Rectal smooth muscle tissue (tissue), 1 donor: ENCODE measurements around the gene SYT14.
"Not testable (repeated sequence)": the region's sequence is repeated elsewhere in the genome, so short reads cannot be mapped to it uniquely, and the experiment has no call there.

Source experiments
- H3K27ac ChIP-seq: one replicate; pipeline ENCODE4 v1.7.0; 2013; ENCODE audit warnings: low read depth, low read length, inconsistent platforms
- H3K27me3 ChIP-seq: one replicate; pipeline ENCODE4 v1.7.0; 2013; ENCODE audit warnings: low read length; ENCODE audit not compliant: control insufficient read depth, insufficient read depth
- H3K36me3 ChIP-seq: one replicate; pipeline ENCODE4 v1.7.0; 2013; ENCODE audit warnings: low read length; ENCODE audit not compliant: control insufficient read depth, insufficient read depth
- H3K4me1 ChIP-seq: one replicate; pipeline ENCODE4 v1.7.0; 2013; ENCODE audit warnings: low read length; ENCODE audit not compliant: control insufficient read depth, insufficient read depth
- H3K4me3 ChIP-seq: one replicate; pipeline ENCODE4 v1.7.0; 2013; ENCODE audit warnings: low read length
- H3K9ac ChIP-seq: one replicate; pipeline ENCODE4 v1.7.0; 2013; ENCODE audit warnings: low read length

The SYT14 gene

DNA sequence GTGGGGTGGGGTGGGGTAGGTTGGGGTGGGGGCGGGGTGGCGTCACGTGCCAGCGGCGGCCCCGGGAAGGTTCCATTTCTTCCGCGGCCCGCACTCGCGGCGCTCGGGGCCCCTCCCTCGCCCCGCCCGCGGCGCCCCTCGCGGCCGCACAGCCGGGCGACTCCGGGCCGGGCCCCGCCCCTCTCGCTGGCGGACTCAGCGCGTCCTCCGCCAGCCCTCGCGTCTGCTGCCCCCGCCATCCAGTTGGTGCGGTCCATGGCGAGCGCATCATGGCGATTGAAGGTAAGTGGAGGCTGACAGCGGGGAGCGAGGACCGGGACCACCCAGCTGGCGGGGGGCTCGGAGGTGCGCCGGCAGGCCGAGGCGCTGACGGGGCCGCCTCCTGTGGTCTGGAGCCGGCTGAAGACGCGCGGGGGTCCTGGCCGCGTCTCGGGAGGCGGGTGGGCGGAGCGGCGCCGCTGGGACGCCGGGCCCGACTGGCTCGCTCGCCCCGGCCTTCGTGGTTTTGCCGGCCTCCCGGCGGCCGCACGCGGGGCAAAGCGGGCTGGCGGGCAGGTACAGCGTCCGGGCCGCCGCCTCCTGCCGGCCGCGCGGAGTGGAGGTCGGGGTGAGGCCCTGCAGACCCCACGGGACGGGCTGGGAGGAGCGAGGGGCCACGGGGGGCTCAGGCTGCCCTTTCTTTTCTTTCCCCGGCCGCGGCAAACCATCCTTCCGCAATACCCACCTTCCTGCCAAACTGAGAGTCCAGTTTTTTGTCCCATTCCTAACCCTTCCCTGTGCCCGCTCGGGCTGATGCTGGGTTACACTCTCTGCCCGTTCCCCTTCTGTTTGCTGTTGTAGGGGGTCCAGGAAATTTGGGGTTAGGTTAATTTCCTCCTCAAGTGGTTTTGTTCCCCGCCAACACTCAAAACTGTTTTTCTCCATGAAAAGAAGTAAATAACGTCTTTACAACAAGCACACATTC is at the start of gene SYT14:
Gene SYT14, plus strand, starts transcription at position 222 of the 964 bp plus-strand sequence. Its CDS starts 48 bp downstream, at position 270.
- no peak within 1 kb of the TSS for H3K9ac ChIP-seq
- H3K27me3 ChIP-seq: peaks cover 9% of the 10 kb centered on the region

DNA sequence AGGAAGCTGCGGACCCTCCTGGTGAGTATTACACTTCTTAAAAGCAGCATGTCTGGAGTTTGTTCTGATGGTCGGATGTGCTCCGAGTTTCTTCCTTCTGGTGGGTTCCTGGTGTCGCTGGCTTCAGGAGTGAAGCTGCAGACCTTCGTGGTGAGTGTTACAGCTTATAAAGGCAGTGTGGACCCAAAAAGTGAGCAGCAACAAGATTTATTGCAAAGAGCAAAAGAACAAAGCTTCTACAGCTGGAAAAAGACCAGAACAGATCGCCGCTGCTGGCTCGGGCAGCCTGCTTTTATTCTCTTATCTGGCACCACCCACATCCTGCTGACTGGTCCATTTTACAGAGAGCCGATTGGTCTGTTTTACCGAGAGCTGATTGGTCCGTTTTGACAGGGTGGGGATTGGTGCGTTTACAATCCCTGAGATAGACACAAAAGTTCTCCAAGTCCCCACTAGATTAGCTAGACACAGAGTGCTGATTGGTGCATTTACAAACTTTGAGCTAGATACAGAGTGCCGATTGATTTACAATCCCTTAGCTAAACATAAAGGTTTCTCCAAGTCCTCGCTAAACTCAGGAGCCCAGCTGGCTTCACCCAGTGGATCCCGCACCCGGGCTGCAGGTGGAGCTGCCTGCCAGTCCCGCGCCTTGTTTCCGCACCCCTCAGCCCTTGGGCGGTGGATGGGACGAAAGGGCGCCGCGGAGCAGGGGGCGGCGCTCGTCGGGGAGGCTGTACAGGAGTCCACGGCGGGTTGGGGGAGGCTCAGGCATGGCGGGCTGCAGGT is 49.5 kb upstream of the SYT14 start:
- H3K27me3 ChIP-seq, H3K9ac ChIP-seq, H3K36me3 ChIP-seq, H3K4me1 ChIP-seq, H3K27ac ChIP-seq, H3K4me3 ChIP-seq: not testable (repeated sequence)

More for the DNA sequence above, at the start of gene SYT14:
- H3K4me3 ChIP-seq: no peak within 1 kb of the TSS
- H3K4me1 ChIP-seq: no peaks in the 10 kb centered on the region
- H3K27ac ChIP-seq: no peak within 1 kb of the TSS
- no peaks in the 10 kb centered on the region for H3K36me3 ChIP-seq

DNA sequence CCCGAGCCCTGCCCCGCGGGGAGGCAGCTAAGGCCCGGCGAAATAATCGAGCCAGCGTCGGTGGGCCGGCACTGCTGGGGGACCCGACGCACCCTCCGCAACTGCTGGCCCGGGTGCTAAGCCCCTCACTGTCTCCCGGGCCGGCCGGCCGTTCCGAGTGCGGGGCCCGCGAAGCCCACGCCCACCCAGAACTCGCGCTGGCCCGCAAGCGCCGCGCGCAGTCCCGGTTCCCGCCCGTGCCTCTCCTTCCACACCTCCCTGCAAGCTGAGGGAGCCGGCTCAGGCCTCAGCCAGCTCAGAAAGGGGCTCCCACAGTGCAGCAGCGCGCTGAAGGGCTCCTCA is 49.0 kb upstream of the SYT14 start:
- Histone ChIP-seq H3K4me1 (no peaks in the 10 kb centered on the region), H3K36me3 (no peaks in the 10 kb centered on the region), H3K27me3 (peaks cover 2% of the 10 kb centered on the region), H3K9ac (no peak overlapping the region), H3K27ac (no peak overlapping the region), H3K4me3 (no peak overlapping the region)

DNA sequence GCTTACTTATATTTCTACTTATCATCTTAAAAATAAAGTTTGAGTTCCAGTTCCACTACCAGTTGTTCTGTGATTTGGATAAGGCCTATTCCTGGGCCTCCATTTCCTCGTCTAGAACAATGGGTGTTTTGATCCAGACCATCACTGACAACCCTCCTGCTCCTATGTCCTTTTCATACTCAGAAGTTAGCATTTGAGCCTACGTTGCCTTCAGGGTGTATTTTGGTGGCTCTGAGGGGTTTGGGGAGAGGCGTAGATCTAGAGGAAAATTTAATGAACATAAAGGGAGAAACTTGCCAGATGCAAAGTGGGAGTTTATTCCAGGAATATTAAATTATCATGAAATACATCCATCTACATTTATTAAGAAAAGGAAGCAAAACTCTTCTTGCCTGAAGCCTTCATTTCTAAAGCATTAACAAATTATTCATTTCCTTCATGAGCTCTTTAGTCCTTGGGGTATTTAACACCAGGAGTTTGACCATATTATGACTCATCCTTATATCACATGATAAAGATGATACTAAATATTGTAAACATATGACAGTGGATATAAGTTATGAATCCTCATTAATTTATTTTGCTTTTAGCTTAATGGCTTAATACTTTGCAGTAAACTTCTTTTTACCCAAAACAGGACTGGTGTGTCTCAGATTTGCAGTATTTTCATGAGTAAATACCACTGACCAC is 47.2 kb upstream of the SYT14 start:
- H3K4me1 ChIP-seq: no peaks in the 10 kb centered on the region
- H3K36me3 ChIP-seq: no peaks in the 10 kb centered on the region
- H3K27me3 ChIP-seq: peaks cover 2% of the 10 kb centered on the region
- H3K27ac ChIP-seq: no peak overlapping the region
- no peak overlapping the region for H3K4me3 ChIP-seq
- no peak overlapping the region for H3K9ac ChIP-seq

DNA sequence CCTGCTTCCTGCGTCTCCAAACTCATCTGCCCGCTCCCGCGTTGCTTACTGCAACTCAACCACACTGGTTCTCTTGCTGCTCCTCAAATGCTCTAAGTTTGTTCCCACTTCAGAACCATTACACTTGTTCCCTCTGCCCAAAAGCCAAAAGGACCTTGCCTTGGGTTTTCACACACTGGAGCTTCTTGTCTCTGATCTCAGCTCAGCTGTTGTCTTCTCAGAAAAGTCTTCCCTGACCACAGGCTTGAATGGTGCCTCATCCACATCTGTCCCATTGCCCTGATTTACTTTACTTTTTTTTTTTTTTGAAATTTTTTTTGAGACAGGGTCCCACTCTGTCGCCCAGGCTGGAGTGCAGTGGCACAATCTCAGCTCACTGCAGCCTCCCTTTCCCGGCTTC is 44.3 kb upstream of the SYT14 start:
- Histone ChIP-seq H3K27me3 (no peaks in the 10 kb centered on the region), H3K4me1 (no peaks in the 10 kb centered on the region), H3K4me3 (no peak overlapping the region), H3K9ac (no peak overlapping the region), H3K27ac (no peak overlapping the region), H3K36me3 (no peaks in the 10 kb centered on the region)

DNA sequence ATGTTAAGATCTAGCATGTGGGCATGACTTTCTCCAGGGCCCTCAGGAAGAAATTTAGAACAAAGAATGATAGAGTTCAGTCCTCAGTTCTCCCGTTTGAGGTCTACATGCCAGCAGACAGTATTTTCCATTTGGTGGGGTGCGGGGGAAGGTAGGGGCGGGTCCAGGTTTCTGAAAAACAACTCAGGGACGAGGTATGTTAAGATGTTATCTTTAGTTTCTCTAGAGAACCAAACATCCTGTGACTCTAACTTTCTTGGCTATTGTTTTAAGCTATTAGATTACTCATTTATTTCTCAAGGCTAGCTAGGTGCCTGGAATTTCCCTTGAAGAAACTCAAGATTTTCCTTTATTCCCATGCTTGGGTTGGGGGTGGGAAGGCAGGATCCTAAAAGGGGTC is 42.3 kb upstream of the SYT14 start:
- no peak overlapping the region for H3K4me3 ChIP-seq
- no peak overlapping the region for H3K27ac ChIP-seq
- H3K4me1 ChIP-seq: no peaks in the 10 kb centered on the region
- H3K9ac ChIP-seq: no peak overlapping the region
- no peaks in the 10 kb centered on the region for H3K36me3 ChIP-seq
- no peaks in the 10 kb centered on the region for H3K27me3 ChIP-seq

DNA sequence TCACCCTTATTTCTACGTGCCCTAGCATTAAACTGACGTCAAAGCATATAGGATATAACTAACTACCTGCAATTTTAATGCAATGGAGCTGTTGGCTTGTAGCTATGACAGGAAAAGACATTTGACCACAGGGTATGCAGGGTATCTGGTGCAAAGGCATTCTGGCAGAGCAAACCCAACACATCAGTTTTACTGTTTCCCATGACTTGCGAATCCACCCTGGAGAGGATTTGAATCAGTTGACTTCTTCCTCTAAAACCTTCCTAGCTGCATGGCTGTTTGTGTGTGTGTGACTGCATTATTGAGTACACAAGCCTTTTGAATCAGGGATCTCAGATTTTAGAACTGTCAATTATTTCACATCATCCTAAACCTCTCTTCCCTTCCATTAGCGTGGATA is 41.7 kb upstream of the SYT14 start:
- Histone ChIP-seq H3K4me1 (no peaks in the 10 kb centered on the region), H3K9ac (no peak overlapping the region), H3K36me3 (no peaks in the 10 kb centered on the region), H3K4me3 (no peak overlapping the region), H3K27ac (no peak overlapping the region), H3K27me3 (no peaks in the 10 kb centered on the region)

DNA sequence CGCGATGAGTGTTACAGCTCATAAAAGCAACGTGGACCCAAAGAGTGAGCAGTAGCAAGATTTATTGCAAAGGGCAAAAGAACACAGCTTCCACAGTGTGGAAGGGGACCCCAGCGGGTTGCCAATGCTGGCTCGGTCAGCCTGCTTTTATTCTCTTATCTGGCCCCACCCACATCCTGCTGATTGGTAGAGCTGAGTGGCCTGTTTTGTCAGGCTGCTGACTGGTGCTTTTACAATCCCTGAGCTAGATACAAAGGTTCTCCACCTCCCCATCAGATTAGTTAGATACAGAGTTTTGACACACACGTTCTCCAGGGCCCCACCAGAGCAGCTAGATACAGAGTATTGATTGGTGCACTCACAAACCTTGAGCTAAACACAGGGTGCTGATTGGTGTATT is 39.7 kb upstream of the SYT14 start:
- H3K9ac ChIP-seq, H3K36me3 ChIP-seq, H3K27me3 ChIP-seq, H3K4me1 ChIP-seq, H3K27ac ChIP-seq, H3K4me3 ChIP-seq: not testable (repeated sequence)

DNA sequence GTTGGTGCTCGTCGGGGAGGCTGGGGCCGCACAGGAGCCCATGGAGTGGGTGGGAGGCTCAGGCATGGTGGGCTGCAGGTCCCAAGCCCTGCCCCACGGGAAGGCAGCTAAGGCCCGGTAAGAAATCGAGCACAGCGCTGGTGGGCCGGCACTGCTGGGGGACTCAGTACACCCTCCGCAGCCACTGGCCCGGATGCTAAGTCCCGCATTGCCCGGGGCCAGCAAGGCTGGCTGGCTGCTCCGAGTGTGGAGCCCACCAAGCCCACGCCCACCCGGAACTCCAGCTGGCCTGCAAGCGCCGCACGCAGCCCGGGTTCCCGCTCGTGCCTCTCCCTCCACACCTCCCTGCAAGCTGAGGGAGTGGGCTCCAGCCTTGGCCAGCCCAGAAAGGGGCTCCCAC is 39.2 kb upstream of the SYT14 start:
- not testable (repeated sequence) for H3K27ac ChIP-seq, H3K27me3 ChIP-seq, H3K4me1 ChIP-seq, H3K4me3 ChIP-seq, H3K36me3 ChIP-seq, H3K9ac ChIP-seq

DNA sequence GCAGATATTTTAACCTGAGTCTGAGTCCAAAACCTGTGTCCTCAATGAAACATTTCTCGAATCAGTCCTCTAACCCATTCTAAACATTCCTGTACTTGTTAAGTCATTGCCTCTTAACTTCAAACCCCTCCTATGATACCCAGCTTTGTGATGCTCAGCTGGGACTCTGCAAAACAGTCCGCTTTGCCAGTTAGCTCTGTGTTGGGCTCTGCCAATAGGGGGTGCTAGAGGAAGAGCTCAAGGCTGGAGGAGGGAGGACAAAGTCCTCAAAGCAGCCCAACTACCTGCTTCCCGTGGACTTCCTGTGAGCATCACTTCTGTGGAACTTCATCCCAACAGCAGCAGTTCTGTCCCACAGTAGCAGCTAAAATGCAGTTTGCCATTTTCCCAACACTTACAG is 38.1 kb upstream of the SYT14 start:
- Histone ChIP-seq H3K27me3 (no peaks in the 10 kb centered on the region), H3K27ac (no peak overlapping the region), H3K36me3 (no peaks in the 10 kb centered on the region), H3K4me3 (no peak overlapping the region), H3K9ac (no peak overlapping the region), H3K4me1 (no peaks in the 10 kb centered on the region)

DNA sequence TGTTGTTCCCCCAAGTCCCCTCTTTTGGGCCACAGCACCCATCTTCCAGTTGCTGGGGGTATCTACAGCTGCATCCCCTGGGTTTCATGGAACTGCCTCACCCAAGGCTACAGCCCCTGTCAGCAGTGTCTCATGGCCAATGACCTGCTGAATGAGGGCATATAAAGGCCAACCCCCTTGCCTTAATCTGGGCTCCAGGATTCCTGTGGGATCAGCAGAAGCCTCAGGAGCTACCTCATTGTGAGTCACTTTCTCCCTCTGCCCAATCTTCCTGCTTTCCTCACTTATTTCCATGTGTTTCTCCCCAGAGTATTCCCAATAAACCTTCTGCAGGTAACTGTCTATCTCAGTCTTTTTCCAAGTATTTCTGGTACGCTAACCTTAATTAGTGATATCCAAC is 37.3 kb upstream of the SYT14 start:
- Histone ChIP-seq H3K27ac (no peak overlapping the region), H3K27me3 (no peaks in the 10 kb centered on the region), H3K4me3 (no peak overlapping the region), H3K4me1 (no peaks in the 10 kb centered on the region), H3K9ac (no peak overlapping the region), H3K36me3 (no peaks in the 10 kb centered on the region)

DNA sequence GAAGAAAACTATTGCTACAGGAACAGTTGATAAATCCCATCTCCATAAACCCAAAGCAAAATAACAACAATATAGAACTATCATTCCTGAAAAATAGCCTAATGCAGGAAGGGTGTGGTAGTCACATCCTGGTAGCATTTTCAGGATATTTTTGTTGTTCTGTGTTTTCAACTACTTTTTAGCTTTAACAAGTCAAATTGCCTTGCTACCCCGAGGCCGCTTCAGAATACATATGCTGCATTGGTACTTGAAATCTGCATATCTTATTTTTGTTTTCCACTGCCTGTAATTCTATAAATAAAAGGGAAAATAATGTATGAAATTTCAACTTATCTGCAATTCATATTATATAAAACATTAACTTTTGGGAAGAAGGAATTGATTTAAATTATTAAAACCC is 36.8 kb upstream of the SYT14 start:
- Histone ChIP-seq H3K9ac (no peak overlapping the region), H3K27me3 (no peaks in the 10 kb centered on the region), H3K4me1 (no peaks in the 10 kb centered on the region), H3K4me3 (no peak overlapping the region), H3K36me3 (no peaks in the 10 kb centered on the region), H3K27ac (no peak overlapping the region)
